Measurements from ENCODE around the gene WDFY2.
"Not testable (repeated sequence)": the region's sequence is repeated elsewhere in the genome, so short reads cannot be mapped to it uniquely, and the experiment has no call there.

Gene WDFY2

DNA sequence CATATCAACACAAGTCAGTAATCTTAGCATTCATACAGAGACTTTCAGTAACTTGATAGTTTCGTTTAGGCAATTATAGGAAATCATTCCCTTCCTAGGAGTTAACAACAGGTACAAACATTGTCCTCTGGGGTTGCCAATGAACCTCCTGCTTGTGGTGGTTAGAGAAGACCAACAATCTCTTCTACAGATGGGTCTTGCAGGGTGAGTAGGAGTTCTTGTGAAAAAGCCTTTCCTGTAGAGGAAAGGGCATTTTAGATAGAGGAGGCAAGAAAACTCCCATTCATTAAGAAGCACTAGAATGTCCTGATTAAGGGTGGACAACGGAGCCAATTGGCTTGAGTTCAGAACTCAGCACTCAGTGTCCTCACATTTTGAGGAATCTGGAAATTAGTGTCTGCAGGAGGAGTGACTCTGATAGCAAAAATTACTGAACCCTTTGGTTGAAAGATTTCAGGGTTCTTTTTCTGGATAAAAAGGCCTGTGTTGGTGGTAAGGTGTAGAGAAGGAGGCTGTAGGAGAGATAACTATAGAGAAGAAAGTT lies 4.2 kb downstream of the WDFY2 start:
- CTCF ChIA-PET: no interaction called here
- TF ChIP-seq HDGF (IDR thresholded peaks at IDR 0.05; ENCODE audit: borderline replicate concordance): no peak
- no peak for TF ChIP-seq CTBP1 (IDR thresholded peaks at IDR 0.05; ENCODE audit: borderline replicate concordance)
- TF ChIP-seq FOXM1 (IDR thresholded peaks at IDR 0.05; ENCODE audit: borderline replicate concordance): no peak
- no peak for TF ChIP-seq BHLHE40 (IDR thresholded peaks at IDR 0.05; ENCODE audit: borderline replicate concordance)
- no peak for TF ChIP-seq LEF1 (IDR thresholded peaks at IDR 0.05; ENCODE audit: borderline replicate concordance)
- TF ChIP-seq, protein P1, sequence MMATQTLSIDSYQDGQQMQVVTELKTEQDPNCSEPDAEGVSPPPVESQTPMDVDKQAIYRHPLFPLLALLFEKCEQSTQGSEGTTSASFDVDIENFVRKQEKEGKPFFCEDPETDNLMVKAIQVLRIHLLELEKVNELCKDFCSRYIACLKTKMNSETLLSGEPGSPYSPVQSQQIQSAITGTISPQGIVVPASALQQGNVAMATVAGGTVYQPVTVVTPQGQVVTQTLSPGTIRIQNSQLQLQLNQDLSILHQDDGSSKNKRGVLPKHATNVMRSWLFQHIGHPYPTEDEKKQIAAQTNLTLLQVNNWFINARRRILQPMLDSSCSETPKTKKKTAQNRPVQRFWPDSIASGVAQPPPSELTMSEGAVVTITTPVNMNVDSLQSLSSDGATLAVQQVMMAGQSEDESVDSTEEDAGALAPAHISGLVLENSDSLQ (IDR thresholded peaks at IDR 0.05): no peak
- TF ChIP-seq ZNF384 (IDR thresholded peaks at IDR 0.05): no peak
- no peak for TF ChIP-seq ELF4 (IDR thresholded peaks at IDR 0.05)
- TF ChIP-seq TARDBP (IDR thresholded peaks at IDR 0.05): no peak
- TF ChIP-seq SUZ12 (IDR thresholded peaks at IDR 0.05): no peak
- no peak for DNase-seq (ENCODE audit: extremely low spot score)
- POLR2A ChIA-PET: no interaction called here

DNA sequence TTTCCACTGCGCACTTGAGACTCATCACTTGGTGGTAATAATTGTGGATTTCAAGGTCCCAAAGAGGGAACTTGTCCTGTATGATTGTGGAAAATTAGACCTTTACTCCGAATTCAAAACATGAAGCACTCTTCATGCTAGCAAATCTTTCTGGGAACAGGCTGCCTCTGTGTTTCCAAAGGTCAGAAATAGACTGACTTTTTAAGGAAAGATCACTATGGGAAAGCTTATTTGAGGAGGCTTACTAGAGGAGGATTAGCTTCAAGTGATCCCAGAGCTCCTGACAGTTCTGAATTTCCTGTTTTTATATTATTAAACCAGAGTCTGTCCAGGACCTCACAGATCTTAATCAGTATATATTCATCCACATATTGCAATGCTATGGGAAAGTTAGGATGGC lies 5.5 kb downstream of the WDFY2 start:
- DNase-seq (ENCODE audit: extremely low spot score): no peak
- TF ChIP-seq SP1 (IDR thresholded peaks at IDR 0.05): no peak
- no peak for TF ChIP-seq NFRKB (IDR thresholded peaks at IDR 0.05)
- no peak for TF ChIP-seq ARNT (IDR thresholded peaks at IDR 0.05)
- no peak for TF ChIP-seq L3MBTL2 (conservative IDR thresholded peaks at IDR 0.05)
- TF ChIP-seq ELF4 (IDR thresholded peaks at IDR 0.05): no peak
- no peak for TF ChIP-seq ZNF384 (IDR thresholded peaks at IDR 0.05)
- TF ChIP-seq FOXM1 (IDR thresholded peaks at IDR 0.05; ENCODE audit: borderline replicate concordance): no peak
- no peak for TF ChIP-seq SUZ12 (IDR thresholded peaks at IDR 0.05)
- no peak for TF ChIP-seq LEF1 (IDR thresholded peaks at IDR 0.05; ENCODE audit: borderline replicate concordance)
- TF ChIP-seq, protein P1 (IDR thresholded peaks at IDR 0.05): no peak
- no peak for TF ChIP-seq TARDBP (IDR thresholded peaks at IDR 0.05)
- no peak for TF ChIP-seq CTBP1 (IDR thresholded peaks at IDR 0.05; ENCODE audit: borderline replicate concordance)
- TF ChIP-seq FOXK2 (IDR thresholded peaks at IDR 0.05): no peak
- no peak for TF ChIP-seq FOXA1 (IDR thresholded peaks at IDR 0.05)
- ChIA-PET POLR2A (interaction anchor here (1.0 kb wide), 1 partner anchor 137 kb away, joined by 5 read pairs; the partner anchor contains the start of gene INTS6), CTCF (no interaction called here)

DNA sequence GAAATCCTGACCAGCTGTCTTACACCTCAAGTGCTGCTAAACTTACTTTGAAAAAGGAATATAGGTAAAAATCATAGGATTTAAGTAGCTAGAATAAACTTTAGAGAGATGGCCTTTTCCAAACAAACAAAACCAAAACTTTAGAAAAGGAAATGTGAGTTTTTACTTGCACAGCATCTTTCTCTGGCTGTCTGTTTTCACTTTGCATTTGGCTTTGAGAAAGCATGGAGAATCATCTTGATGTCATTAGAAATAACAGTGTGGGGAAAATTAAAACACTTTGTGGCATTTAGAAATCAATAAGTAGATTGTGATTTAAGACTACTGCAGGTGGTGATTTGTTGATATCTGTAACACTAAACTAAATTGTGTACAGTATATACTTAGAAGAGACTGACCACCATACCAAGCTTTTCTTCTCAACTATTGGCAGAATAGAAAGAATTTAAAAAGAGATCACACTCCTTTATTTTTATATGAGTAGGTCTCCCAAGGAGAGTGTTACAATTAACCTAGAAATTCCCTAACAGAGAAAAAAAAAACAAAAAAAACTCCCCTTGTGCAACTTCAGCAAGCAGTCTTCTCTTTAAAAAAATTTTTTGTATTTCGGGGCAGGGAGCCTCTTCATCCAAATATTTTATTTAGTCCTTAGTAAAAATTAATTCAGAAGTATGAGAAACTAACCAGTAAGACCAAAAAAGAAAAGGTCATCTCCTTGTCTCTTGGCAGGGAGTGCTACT lies 6.1 kb downstream of the WDFY2 start:
- CTCF ChIA-PET: no interaction called here
- TF ChIP-seq ELF4 (IDR thresholded peaks at IDR 0.05): no peak
- TF ChIP-seq FOXA1 (IDR thresholded peaks at IDR 0.05): no peak
- no peak for TF ChIP-seq FOXM1 (IDR thresholded peaks at IDR 0.05; ENCODE audit: borderline replicate concordance)
- no peak for TF ChIP-seq HDGF (IDR thresholded peaks at IDR 0.05; ENCODE audit: borderline replicate concordance)
- TF ChIP-seq BHLHE40 (IDR thresholded peaks at IDR 0.05; ENCODE audit: borderline replicate concordance): no peak
- no peak for DNase-seq (ENCODE audit: extremely low spot score)
- POLR2A ChIA-PET: interaction anchor here (1.0 kb wide), 1 partner anchor 137 kb away, joined by 5 read pairs; the partner anchor contains the start of gene INTS6

DNA sequence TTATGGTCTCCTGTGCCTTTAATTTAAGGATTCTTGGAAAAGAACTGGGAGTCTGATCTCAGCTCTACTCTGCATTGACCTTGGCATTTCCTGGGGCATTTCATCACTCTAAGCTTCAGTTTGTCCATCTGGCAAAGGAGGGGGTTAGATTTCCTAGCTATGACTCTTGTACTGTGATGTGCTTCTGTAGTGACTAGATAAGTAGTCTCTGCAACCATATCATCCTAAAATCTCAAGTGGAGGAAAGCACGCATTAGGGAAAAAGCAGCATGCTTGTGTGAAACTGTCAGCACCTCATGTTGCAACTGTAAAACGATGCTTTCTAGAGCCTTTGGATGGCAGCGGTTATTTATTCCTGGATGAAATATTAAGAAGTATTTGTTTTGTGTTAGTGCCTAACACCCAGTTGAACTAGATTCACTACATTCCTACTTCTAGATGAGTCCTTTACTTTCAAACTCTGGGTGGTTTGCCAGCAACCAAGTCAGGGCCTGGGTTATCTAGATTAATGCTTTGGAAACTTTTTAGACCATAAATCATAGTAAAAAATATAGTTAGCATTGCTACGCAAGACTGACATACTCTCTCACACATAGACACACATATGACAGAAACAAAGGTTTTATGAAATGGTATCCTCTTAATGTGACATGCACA lies 6.8 kb downstream of the WDFY2 start:
- POLR2A ChIA-PET: no interaction called here
- DNase-seq (ENCODE audit: extremely low spot score): no peak
- CTCF ChIA-PET: no interaction called here
- no peak for TF ChIP-seq LEF1 (IDR thresholded peaks at IDR 0.05; ENCODE audit: borderline replicate concordance)
- no peak for TF ChIP-seq FOXA1 (IDR thresholded peaks at IDR 0.05)
- no peak for TF ChIP-seq TARDBP (IDR thresholded peaks at IDR 0.05)
- no peak for TF ChIP-seq ARNT (IDR thresholded peaks at IDR 0.05)
- no peak for TF ChIP-seq ZNF384 (IDR thresholded peaks at IDR 0.05)
- TF ChIP-seq L3MBTL2 (conservative IDR thresholded peaks at IDR 0.05): no peak
- TF ChIP-seq, protein P1 (IDR thresholded peaks at IDR 0.05): no peak
- TF ChIP-seq SUZ12 (IDR thresholded peaks at IDR 0.05): no peak
- no peak for TF ChIP-seq BHLHE40 (IDR thresholded peaks at IDR 0.05; ENCODE audit: borderline replicate concordance)
- no peak for TF ChIP-seq FOXM1 (IDR thresholded peaks at IDR 0.05; ENCODE audit: borderline replicate concordance)
- TF ChIP-seq SP1 (IDR thresholded peaks at IDR 0.05): no peak
- no peak for TF ChIP-seq CTBP1 (IDR thresholded peaks at IDR 0.05; ENCODE audit: borderline replicate concordance)
- no peak for TF ChIP-seq NFRKB (IDR thresholded peaks at IDR 0.05)
- TF ChIP-seq FOXK2 (IDR thresholded peaks at IDR 0.05): no peak
- no peak for TF ChIP-seq ELF4 (IDR thresholded peaks at IDR 0.05)

DNA sequence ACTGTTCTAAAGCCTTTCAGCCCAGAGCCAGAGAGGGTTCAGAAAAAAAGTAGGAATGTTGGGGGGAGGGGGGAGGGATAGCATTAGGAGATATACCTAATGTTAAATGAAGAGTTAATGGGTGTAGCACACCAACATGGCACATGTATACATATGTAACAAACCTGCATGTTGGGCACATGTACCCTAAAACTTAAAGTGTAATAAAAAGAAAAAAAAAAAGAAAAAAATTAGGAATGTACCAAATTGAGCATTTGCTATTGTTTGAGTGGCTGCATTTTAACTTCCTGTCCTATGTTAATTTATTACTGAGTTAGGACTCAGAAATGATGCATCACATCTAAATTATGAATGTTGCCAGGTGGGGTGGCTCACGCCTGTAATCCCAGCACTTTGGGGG lies 7.7 kb downstream of the WDFY2 start:
- DNase-seq (ENCODE audit: extremely low spot score); CTCF ChIA-PET; POLR2A ChIA-PET: not testable (repeated sequence)

DNA sequence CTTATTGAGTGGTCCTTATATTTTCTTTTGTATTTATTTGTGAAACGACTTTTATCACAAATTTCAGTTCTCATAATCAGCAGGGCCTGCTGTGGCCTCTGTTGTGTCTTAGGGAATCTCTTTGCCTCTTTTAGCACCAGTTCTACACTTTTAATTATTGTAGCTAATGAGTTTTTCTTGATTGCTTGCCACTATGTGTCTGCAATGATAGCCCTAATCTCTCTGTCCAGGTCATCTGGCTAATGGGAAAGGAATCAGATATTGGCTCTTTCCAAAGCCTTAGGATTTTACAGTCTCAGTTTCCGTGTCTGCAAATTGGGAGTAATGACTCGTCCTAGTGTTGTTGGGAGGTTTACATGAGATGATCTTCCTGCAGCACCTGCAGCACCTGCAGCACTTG lies 10.2 kb downstream of the WDFY2 start:
- TF ChIP-seq ARNT (IDR thresholded peaks at IDR 0.05) (no peak), FOXM1 (IDR thresholded peaks at IDR 0.05; ENCODE audit: borderline replicate concordance) (no peak), HDGF (IDR thresholded peaks at IDR 0.05; ENCODE audit: borderline replicate concordance) (no peak), SUZ12 (IDR thresholded peaks at IDR 0.05) (no peak), TARDBP (IDR thresholded peaks at IDR 0.05) (no peak), CTBP1 (IDR thresholded peaks at IDR 0.05; ENCODE audit: borderline replicate concordance) (no peak), BHLHE40 (IDR thresholded peaks at IDR 0.05; ENCODE audit: borderline replicate concordance) (no peak), SP1 (IDR thresholded peaks at IDR 0.05) (no peak), ELF4 (IDR thresholded peaks at IDR 0.05) (no peak), L3MBTL2 (conservative IDR thresholded peaks at IDR 0.05) (no peak), NFRKB (IDR thresholded peaks at IDR 0.05) (no peak), ZNF384 (IDR thresholded peaks at IDR 0.05) (no peak), FOXK2 (IDR thresholded peaks at IDR 0.05) (no peak), FOXA1 (IDR thresholded peaks at IDR 0.05) (no peak), LEF1 (IDR thresholded peaks at IDR 0.05; ENCODE audit: borderline replicate concordance) (no peak)
- TF ChIP-seq, protein P1 (IDR thresholded peaks at IDR 0.05): no peak
- POLR2A ChIA-PET: no interaction called here
- no peak for DNase-seq (ENCODE audit: extremely low spot score)
- CTCF ChIA-PET: no interaction called here
